ENCODE measurements around the gene CCM2. TPM values are rescaled to one million over a fixed set of nuclear protein-coding genes. Genes with fewer than 3 reads are reported as not detected.

CCM2 gene
- total RNA-seq, 1 donor from 2014 or later = 35.7 TPM

DNA sequence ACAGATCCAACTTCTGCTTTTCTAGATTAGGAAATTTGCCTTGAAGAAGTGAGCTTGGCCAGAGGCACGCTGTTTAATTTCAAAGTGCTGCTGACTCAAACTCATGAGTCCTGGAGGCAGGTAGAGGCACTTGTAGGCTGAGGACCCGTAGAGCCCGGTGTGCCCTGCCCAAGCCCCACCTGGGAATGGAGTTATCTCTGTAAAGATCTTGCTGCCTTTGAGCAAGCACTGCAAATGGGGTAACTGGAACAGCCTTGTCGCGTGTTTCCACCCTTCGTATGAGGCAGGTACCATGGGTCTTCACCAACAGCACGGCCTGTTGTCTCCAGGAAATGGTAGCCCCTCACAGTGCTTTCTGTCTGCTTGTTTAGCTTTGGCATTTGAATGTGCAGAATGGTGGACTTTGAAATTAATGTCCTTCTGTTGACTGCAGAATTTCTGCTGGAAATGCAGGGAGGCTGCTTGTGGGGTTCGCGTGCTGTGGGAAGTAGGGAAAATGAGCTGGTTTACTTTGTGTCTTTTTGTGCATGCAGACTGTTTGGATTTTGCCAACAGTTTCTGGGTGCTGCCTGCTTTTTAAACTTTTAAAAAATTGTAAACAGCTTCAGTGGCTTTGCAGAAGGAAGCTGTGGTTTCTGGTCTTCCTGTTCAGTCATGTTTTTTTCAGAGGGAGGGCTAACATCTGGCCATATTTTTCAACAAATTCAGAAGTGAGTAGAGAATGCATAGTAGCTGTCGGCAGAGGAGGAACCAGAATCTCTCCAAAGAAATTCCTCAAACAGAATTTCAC is 27.2 kb downstream of the CCM2 start:
- no peaks in the 10 kb centered on the region for H3K27me3 Mint-ChIP-seq (ENCODE audit: low read depth)

DNA sequence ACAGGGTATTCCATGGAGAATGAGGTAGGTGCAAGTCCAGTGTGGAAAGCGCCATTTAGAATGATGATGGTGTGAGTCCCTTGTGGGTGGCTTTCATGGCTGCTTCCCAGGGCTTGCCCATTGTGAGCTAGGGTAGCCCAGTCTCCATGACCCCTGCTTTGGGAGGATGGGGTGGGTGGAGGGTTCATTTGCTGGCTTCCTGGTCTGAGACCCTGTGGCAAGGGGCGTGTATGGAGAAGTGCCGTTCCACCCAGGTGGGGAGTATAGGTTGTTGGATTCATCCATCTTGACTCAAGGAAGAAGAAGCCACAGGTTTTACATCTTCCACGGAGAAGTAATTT is 27.7 kb downstream of the CCM2 start:
- Mint-ChIP-seq H3K4me3 (no peak overlapping the region), H3K9me3 (no peaks in the 10 kb centered on the region), H3K36me3 (ENCODE audit: low read depth) (peaks cover 17% of the 10 kb centered on the region), H3K27ac (ENCODE audit: unreplicated experiment) (no peak overlapping the region), H3K4me1 (no peaks in the 10 kb centered on the region), H3K27me3 (ENCODE audit: low read depth) (no peaks in the 10 kb centered on the region)
- TF ChIP-seq, protein P1, sequence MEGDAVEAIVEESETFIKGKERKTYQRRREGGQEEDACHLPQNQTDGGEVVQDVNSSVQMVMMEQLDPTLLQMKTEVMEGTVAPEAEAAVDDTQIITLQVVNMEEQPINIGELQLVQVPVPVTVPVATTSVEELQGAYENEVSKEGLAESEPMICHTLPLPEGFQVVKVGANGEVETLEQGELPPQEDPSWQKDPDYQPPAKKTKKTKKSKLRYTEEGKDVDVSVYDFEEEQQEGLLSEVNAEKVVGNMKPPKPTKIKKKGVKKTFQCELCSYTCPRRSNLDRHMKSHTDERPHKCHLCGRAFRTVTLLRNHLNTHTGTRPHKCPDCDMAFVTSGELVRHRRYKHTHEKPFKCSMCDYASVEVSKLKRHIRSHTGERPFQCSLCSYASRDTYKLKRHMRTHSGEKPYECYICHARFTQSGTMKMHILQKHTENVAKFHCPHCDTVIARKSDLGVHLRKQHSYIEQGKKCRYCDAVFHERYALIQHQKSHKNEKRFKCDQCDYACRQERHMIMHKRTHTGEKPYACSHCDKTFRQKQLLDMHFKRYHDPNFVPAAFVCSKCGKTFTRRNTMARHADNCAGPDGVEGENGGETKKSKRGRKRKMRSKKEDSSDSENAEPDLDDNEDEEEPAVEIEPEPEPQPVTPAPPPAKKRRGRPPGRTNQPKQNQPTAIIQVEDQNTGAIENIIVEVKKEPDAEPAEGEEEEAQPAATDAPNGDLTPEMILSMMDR (conservative IDR thresholded peaks at IDR 0.05) = no peak
- DNase-seq (ENCODE audit: low read depth, low spot score) = no peak

More for the DNA sequence above, 27.2 kb downstream of the CCM2 start:
- TF ChIP-seq, protein P1 (conservative IDR thresholded peaks at IDR 0.05) = no peak
- H3K36me3 Mint-ChIP-seq (ENCODE audit: low read depth) = peaks cover 17% of the 10 kb centered on the region
- H3K9me3 Mint-ChIP-seq = no peaks in the 10 kb centered on the region
- no peak for DNase-seq (ENCODE audit: low read depth, low spot score)
- no peak overlapping the region for H3K4me3 Mint-ChIP-seq
- H3K27ac Mint-ChIP-seq (ENCODE audit: unreplicated experiment) = no peak overlapping the region
- H3K4me1 Mint-ChIP-seq = no peaks in the 10 kb centered on the region

DNA sequence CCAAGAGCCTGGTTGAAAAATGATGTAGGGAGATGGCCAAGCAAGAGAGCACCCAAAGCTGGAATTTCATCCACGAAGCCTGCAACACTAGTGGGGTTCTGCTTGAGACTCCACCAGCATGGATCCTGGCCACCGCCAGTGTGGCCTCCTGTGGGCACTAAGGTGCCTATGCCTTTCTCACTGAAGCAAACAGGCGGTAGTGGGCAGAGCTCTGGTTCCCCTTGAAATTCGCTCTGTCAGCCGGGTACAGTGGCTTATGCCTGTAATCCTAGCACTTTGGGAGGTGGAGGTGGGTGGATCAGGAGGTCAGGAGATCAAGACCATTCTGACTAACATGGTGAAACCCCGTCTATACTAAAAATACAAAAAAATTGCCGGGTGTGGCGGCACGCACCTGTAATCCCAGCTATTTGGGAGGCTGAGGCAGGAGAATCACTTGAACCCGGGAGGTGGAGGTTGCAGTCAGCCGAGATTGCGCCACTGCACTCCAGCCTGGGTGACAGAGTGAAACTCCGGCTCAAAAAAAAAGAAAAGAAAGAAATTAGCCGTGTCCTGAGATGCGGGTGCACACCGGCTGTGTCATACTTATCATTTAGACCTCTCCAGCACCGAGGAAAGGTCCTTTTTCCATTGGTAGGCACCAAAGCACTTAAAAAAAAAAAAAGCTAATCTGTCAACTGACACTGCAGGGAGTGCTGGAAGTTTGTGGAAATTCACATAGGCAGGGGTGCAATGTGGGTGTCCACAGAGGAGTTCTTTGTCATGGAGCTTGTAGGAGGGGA is 28.3 kb downstream of the CCM2 start:
- Mint-ChIP-seq H3K27me3 (ENCODE audit: low read depth) (no peaks in the 10 kb centered on the region), H3K4me1 (no peaks in the 10 kb centered on the region), H3K36me3 (ENCODE audit: low read depth) (peaks cover 17% of the 10 kb centered on the region), H3K27ac (ENCODE audit: unreplicated experiment) (peak overlapping the region; percentile 62), H3K4me3 (no peak overlapping the region), H3K9me3 (no peaks in the 10 kb centered on the region)
- TF ChIP-seq, protein P1 (conservative IDR thresholded peaks at IDR 0.05) = no peak
- no peak for DNase-seq (ENCODE audit: low read depth, low spot score)

DNA sequence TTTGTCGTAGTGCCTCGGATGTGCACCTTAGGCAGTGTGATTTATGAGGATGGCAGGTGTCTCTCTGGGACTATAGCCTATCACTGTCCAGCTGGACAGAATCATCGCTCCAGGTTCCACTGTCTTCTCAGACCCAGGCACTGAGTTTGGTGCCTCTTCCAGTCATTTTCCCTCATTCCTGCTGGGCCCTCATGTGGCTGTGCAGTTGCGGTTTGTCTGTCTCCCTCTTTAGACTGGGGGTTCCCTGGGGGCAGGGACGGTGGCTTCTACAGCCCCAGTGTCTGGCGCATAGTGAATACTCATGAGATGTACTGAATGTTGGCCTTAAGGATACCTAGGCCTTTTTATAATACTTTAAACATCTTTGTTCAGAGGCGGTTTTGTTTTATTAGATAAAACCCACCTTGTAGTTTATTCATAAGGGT is 28.9 kb downstream of the CCM2 start:
- no peak for DNase-seq (ENCODE audit: low read depth, low spot score)

DNA sequence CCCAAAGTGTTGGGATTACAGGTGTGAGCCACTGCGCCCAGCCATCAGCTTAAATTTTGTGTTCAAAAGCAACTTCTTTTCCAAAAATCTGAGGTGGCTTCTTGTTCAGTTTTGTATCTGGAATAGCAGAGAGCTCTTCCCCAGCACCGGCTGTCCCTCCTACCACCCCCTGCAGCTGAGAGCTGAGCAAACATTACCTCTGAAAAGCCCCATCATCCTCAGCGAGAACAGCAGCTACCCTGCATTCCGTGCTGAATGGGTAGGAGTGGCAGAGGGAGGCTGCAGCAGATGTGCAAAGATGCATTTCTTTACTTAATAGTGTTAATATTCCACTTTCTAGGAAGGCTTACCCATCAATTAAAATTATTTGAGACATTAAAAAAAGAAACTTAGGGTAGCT is 31.8 kb downstream of the CCM2 start:
- Mint-ChIP-seq H3K27ac (ENCODE audit: unreplicated experiment) (no peak overlapping the region), H3K36me3 (ENCODE audit: low read depth) (peaks cover 2% of the 10 kb centered on the region), H3K9me3 (no peaks in the 10 kb centered on the region), H3K4me3 (no peak overlapping the region), H3K4me1 (peaks cover 11% of the 10 kb centered on the region), H3K27me3 (ENCODE audit: low read depth) (no peaks in the 10 kb centered on the region)
- TF ChIP-seq, protein P1 (conservative IDR thresholded peaks at IDR 0.05) = no peak
- DNase-seq (ENCODE audit: low read depth, low spot score) = no peak

More for the DNA sequence above, 28.9 kb downstream of the CCM2 start:
- TF ChIP-seq, protein P1 (conservative IDR thresholded peaks at IDR 0.05) = no peak
- no peaks in the 10 kb centered on the region for H3K27me3 Mint-ChIP-seq (ENCODE audit: low read depth)
- no peaks in the 10 kb centered on the region for H3K4me1 Mint-ChIP-seq
- H3K36me3 Mint-ChIP-seq (ENCODE audit: low read depth) = peaks cover 13% of the 10 kb centered on the region
- no peaks in the 10 kb centered on the region for H3K9me3 Mint-ChIP-seq
- peak overlapping the region; percentile 62 for H3K27ac Mint-ChIP-seq (ENCODE audit: unreplicated experiment)
- no peak overlapping the region for H3K4me3 Mint-ChIP-seq

Data from neural crest cell (in vitro differentiated cells).